GM23338 (cell line): ENCODE measurements around the gene BPIFB6. TPM values are rescaled to one million over a fixed set of nuclear protein-coding genes. Genes with fewer than 3 reads are reported as not detected.
A peak's percentile ranks its signal among the peaks of the same experiment; 100 is the strongest.

Experiments used
- ATAC-seq: fragments of 200-7000 bp; cut with Tn5 transposase; 3 replicates; pipeline ENCODE4 v1.9.1; 2020
- DNase-seq: peaks from one replicate; pipeline ENCODE4 v3.0.0-alpha.2; 2015; ENCODE audit warnings: low spot score
- H2AFZ ChIP-seq: fragments of 200-600 bp; sonication (generic); 2 replicates; pipeline ENCODE4 v1.8.0; 2016; ENCODE audit warnings: antibody characterized with exemption, mild to moderate bottlenecking, moderate library complexity
- H3F3A ChIP-seq: fragments of 200-600 bp; sonication (generic); replicated peaks from 2 replicates; pipeline ENCODE4 v1.8.0; 2017; ENCODE audit warnings: antibody characterized with exemption, mixed run types, low read depth
- H3K27ac ChIP-seq: fragments of 200-600 bp; sonication (generic); 2 replicates; pipeline ENCODE4 v1.6.1; 2016; ENCODE audit warnings: low read depth
- H3K27me3 ChIP-seq: fragments of 200-600 bp; sonication (generic); 2 replicates; pipeline ENCODE4 v1.8.0; 2016; ENCODE audit warnings: mild to moderate bottlenecking, mixed run types, moderate library complexity; ENCODE audit not compliant: insufficient read depth
- H3K36me3 ChIP-seq: fragments of 200-600 bp; sonication (generic); 2 replicates; pipeline ENCODE4 v1.8.0; 2016; ENCODE audit warnings: mild to moderate bottlenecking; ENCODE audit not compliant: insufficient read depth
- H3K4me1 ChIP-seq: fragments of 200-600 bp; sonication (generic); 2 replicates; pipeline ENCODE4 v1.8.0; 2016; ENCODE audit warnings: mild to moderate bottlenecking, moderate library complexity; ENCODE audit not compliant: insufficient read depth
- H3K4me2 ChIP-seq: fragments of 200-600 bp; sonication (generic); 2 replicates; pipeline ENCODE4 v1.7.1; 2017; ENCODE audit warnings: mixed run types
- H3K4me3 ChIP-seq: fragments of 200-600 bp; sonication (generic); 2 replicates; pipeline ENCODE4 v1.6.1; 2016; ENCODE audit warnings: mixed run types
- H3K79me2 ChIP-seq: fragments of 200-600 bp; sonication (generic); replicated peaks from 2 replicates; pipeline ENCODE4 v1.8.0; 2017; ENCODE audit warnings: mild to moderate bottlenecking; ENCODE audit not compliant: insufficient read depth
- H3K9me2 ChIP-seq: fragments of 200-600 bp; sonication (generic); 2 replicates; pipeline ENCODE4 v1.8.0; 2017; ENCODE audit not compliant: insufficient read depth
- H4K20me1 ChIP-seq: fragments of 200-600 bp; sonication (generic); replicated peaks from 2 replicates; pipeline ENCODE4 v1.8.0; 2017; ENCODE audit warnings: mild to moderate bottlenecking; ENCODE audit not compliant: insufficient read depth
- H3K27ac Mint-ChIP-seq: 2 replicates; pipeline ENCODE4 v1.8.0; 2020; ENCODE audit warnings: inconsistent platforms, mild to moderate bottlenecking, moderate library complexity, mixed read lengths
- H3K27me3 Mint-ChIP-seq: 3 replicates; pipeline ENCODE4 v1.8.0; 2022; ENCODE audit warnings: low read depth, mild to moderate bottlenecking, moderate library complexity, mixed read lengths, inconsistent platforms; ENCODE audit not compliant: insufficient read depth, poor library complexity
- H3K36me3 Mint-ChIP-seq: 3 replicates; pipeline ENCODE4 v1.8.0; 2021; ENCODE audit warnings: low read depth, mild to moderate bottlenecking, inconsistent platforms, moderate library complexity, mixed read lengths
- H3K4me1 Mint-ChIP-seq: 3 replicates; pipeline ENCODE4 v1.8.0; 2020; ENCODE audit warnings: mild to moderate bottlenecking, inconsistent platforms, mixed read lengths
- H3K4me3 Mint-ChIP-seq: 3 replicates; pipeline ENCODE4 v1.8.0; 2021; ENCODE audit warnings: moderate library complexity, mild to moderate bottlenecking, inconsistent platforms, mixed read lengths
- H3K9me3 Mint-ChIP-seq: 3 replicates; pipeline ENCODE4 v1.8.0; 2020; ENCODE audit warnings: moderate library complexity, mild to moderate bottlenecking, inconsistent platforms, mixed read lengths
- CREB1 ChIP-seq: fragments of 250-450 bp; sonication (Bioruptor Pico); IDR thresholded peaks from 2 replicates; pipeline ENCODE4 v1.5.0; 2020; ENCODE audit warnings: low read depth, mild to moderate bottlenecking, moderate library complexity
- ETS1 ChIP-seq: IDR thresholded peaks from 2 replicates; pipeline ENCODE4 v1.6.1; 2016; ENCODE audit warnings: antibody characterized with exemption
- NANOG ChIP-seq: IDR thresholded peaks from 2 replicates; pipeline ENCODE4 v1.6.1; 2016; ENCODE audit warnings: antibody characterized with exemption, borderline replicate concordance
- POLR2AphosphoS5 ChIP-seq: IDR thresholded peaks from 2 replicates; pipeline ENCODE4 v1.6.1; 2016; ENCODE audit warnings: antibody characterized with exemption, low read depth
- STAT1 ChIP-seq: IDR thresholded peaks from one replicate; pipeline ENCODE4 v1.6.1; 2016; ENCODE audit warnings: antibody characterized with exemption; ENCODE audit not compliant: unreplicated experiment
- ZNF114 ChIP-seq: fragments of 250-450 bp; sonication (Bioruptor Pico); IDR thresholded peaks from 2 replicates; pipeline ENCODE4 v1.5.0; 2020; ENCODE audit warnings: mild to moderate bottlenecking, moderate library complexity
- polyA plus RNA-seq: library from polyadenylated mRNA; unstranded; fragments of >200 nt; fragmentation: Nextera tagmentation; extraction: Ambion mirVana; gene quantifications from 2 replicates; pipeline ENCODE4 v1.2.1, GENCODE V29; 2016
- total RNA-seq: library from RNA; depleted of rRNA; stranded (reverse); fragments of >200 nt; shearing (Covaris generic); gene quantifications from 2 replicates; pipeline ENCODE4 v1.2.3, GENCODE V29; 2014
- TF ChIP-seq, protein P1 (sequence below): IDR thresholded peaks from one replicate; pipeline ENCODE4 v1.6.1; 2018; ENCODE audit warnings: antibody characterized with exemption; ENCODE audit not compliant: unreplicated experiment
- TF ChIP-seq, protein P2 (sequence below), 2 experiments: fragments of 200-600 bp in 1 of 2; sonication (generic) in 1 of 2; conservative IDR thresholded peaks; 2 replicates each; pipeline versions ENCODE4 v1.5.1 to v1.6.1; 2016 to 2017; ENCODE audit warnings: antibody characterized with exemption in 2 of 2, low read depth in 2 of 2, mild to moderate bottlenecking in 2 of 2, moderate library complexity in 1 of 2
- TF ChIP-seq, protein P3 (sequence below): fragments of 250-450 bp; sonication (Bioruptor Pico); IDR thresholded peaks from 2 replicates; pipeline ENCODE4 v1.5.0; 2020; ENCODE audit warnings: mild to moderate bottlenecking, moderate library complexity

BPIFB6 gene
- total and polyA plus RNA-seq, 2 experiments from 2014 or later: not detected

GRCh38 chr20:32991792-32992641 lies 39.4 kb upstream of the BPIFB6 start:
- Mint-ChIP-seq H3K4me1 (no peaks in the 10 kb centered on the region), H3K4me3 (no peak overlapping the region), H3K9me3 (no peaks in the 10 kb centered on the region; the same call in 2 of the 3 replicates), H3K36me3 (no peaks in the 10 kb centered on the region), H3K27me3 (peaks cover 5% of the 10 kb centered on the region), H3K27ac (no peak overlapping the region)
- Histone ChIP-seq H3K4me1 (no peaks in the 10 kb centered on the region), H3K4me3 (no peak overlapping the region), H3K9me2 (no peaks in the 10 kb centered on the region; the same call in 1 of the 2 replicates), H3K27me3 (no peaks in the 10 kb centered on the region), H4K20me1 (0 out of 2 replicates have a peak, but pooled peaks cover 2% of the 10 kb centered on the region), H3K4me2 (no peak overlapping the region), H3K79me2 (no peaks in the 10 kb centered on the region), H3K27ac (no peak overlapping the region), H3F3A (no peaks in the 10 kb centered on the region), H3K36me3 (no peaks in the 10 kb centered on the region), H2AFZ (no peak overlapping the region; the same call in 1 of the 2 replicates)
- no peak for TF ChIP-seq POLR2AphosphoS5
- TF ChIP-seq, protein P1, sequence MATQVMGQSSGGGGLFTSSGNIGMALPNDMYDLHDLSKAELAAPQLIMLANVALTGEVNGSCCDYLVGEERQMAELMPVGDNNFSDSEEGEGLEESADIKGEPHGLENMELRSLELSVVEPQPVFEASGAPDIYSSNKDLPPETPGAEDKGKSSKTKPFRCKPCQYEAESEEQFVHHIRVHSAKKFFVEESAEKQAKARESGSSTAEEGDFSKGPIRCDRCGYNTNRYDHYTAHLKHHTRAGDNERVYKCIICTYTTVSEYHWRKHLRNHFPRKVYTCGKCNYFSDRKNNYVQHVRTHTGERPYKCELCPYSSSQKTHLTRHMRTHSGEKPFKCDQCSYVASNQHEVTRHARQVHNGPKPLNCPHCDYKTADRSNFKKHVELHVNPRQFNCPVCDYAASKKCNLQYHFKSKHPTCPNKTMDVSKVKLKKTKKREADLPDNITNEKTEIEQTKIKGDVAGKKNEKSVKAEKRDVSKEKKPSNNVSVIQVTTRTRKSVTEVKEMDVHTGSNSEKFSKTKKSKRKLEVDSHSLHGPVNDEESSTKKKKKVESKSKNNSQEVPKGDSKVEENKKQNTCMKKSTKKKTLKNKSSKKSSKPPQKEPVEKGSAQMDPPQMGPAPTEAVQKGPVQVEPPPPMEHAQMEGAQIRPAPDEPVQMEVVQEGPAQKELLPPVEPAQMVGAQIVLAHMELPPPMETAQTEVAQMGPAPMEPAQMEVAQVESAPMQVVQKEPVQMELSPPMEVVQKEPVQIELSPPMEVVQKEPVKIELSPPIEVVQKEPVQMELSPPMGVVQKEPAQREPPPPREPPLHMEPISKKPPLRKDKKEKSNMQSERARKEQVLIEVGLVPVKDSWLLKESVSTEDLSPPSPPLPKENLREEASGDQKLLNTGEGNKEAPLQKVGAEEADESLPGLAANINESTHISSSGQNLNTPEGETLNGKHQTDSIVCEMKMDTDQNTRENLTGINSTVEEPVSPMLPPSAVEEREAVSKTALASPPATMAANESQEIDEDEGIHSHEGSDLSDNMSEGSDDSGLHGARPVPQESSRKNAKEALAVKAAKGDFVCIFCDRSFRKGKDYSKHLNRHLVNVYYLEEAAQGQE: no peak
- TF ChIP-seq, protein P2, sequence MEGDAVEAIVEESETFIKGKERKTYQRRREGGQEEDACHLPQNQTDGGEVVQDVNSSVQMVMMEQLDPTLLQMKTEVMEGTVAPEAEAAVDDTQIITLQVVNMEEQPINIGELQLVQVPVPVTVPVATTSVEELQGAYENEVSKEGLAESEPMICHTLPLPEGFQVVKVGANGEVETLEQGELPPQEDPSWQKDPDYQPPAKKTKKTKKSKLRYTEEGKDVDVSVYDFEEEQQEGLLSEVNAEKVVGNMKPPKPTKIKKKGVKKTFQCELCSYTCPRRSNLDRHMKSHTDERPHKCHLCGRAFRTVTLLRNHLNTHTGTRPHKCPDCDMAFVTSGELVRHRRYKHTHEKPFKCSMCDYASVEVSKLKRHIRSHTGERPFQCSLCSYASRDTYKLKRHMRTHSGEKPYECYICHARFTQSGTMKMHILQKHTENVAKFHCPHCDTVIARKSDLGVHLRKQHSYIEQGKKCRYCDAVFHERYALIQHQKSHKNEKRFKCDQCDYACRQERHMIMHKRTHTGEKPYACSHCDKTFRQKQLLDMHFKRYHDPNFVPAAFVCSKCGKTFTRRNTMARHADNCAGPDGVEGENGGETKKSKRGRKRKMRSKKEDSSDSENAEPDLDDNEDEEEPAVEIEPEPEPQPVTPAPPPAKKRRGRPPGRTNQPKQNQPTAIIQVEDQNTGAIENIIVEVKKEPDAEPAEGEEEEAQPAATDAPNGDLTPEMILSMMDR (conservative IDR thresholded peaks at IDR 0.05; ENCODE audit: low read depth in 2 of 2): peak in 1 of 2 experiments; percentile 12; a peak in 1 of 4 replicates
- TF ChIP-seq, protein P3, sequence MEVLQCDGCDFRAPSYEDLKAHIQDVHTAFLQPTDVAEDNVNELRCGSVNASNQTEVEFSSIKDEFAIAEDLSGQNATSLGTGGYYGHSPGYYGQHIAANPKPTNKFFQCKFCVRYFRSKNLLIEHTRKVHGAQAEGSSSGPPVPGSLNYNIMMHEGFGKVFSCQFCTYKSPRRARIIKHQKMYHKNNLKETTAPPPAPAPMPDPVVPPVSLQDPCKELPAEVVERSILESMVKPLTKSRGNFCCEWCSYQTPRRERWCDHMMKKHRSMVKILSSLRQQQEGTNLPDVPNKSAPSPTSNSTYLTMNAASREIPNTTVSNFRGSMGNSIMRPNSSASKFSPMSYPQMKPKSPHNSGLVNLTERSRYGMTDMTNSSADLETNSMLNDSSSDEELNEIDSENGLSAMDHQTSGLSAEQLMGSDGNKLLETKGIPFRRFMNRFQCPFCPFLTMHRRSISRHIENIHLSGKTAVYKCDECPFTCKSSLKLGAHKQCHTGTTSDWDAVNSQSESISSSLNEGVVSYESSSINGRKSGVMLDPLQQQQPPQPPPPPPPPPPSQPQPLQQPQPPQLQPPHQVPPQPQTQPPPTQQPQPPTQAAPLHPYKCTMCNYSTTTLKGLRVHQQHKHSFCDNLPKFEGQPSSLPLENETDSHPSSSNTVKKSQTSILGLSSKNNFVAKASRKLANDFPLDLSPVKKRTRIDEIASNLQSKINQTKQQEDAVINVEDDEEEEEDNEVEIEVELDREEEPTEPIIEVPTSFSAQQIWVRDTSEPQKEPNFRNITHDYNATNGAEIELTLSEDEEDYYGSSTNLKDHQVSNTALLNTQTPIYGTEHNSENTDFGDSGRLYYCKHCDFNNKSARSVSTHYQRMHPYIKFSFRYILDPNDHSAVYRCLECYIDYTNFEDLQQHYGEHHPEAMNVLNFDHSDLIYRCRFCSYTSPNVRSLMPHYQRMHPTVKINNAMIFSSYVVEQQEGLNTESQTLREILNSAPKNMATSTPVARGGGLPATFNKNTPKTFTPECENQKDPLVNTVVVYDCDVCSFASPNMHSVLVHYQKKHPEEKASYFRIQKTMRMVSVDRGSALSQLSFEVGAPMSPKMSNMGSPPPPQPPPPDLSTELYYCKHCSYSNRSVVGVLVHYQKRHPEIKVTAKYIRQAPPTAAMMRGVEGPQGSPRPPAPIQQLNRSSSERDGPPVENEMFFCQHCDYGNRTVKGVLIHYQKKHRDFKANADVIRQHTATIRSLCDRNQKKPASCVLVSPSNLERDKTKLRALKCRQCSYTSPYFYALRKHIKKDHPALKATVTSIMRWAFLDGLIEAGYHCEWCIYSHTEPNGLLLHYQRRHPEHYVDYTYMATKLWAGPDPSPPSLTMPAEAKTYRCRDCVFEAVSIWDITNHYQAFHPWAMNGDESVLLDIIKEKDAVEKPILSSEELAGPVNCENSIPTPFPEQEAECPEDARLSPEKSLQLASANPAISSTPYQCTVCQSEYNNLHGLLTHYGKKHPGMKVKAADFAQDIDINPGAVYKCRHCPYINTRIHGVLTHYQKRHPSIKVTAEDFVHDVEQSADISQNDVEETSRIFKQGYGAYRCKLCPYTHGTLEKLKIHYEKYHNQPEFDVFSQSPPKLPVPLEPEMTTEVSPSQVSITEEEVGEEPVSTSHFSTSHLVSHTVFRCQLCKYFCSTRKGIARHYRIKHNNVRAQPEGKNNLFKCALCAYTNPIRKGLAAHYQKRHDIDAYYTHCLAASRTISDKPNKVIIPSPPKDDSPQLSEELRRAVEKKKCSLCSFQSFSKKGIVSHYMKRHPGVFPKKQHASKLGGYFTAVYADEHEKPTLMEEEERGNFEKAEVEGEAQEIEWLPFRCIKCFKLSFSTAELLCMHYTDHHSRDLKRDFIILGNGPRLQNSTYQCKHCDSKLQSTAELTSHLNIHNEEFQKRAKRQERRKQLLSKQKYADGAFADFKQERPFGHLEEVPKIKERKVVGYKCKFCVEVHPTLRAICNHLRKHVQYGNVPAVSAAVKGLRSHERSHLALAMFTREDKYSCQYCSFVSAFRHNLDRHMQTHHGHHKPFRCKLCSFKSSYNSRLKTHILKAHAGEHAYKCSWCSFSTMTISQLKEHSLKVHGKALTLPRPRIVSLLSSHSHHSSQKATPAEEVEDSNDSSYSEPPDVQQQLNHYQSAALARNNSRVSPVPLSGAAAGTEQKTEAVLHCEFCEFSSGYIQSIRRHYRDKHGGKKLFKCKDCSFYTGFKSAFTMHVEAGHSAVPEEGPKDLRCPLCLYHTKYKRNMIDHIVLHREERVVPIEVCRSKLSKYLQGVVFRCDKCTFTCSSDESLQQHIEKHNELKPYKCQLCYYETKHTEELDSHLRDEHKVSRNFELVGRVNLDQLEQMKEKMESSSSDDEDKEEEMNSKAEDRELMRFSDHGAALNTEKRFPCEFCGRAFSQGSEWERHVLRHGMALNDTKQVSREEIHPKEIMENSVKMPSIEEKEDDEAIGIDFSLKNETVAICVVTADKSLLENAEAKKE (CRISPR knock-in tag): no peak
- TF ChIP-seq CREB1 (CRISPR knock-in tag): no peak
- no peak for TF ChIP-seq ETS1
- TF ChIP-seq ZNF114 (CRISPR knock-in tag): no peak
- TF ChIP-seq STAT1: no peak
- TF ChIP-seq NANOG: no peak
- no peak for ATAC-seq
- no peak for DNase-seq
